Measurements from ENCODE around the gene SVIL.

The SVIL gene

GRCh38 chr10:29658984-29659965 lies 24.5 kb upstream of the SVIL start:
- peak; percentile 63 for TF ChIP-seq CTCF (conservative IDR thresholded peaks at IDR 0.05; ENCODE audit: low read length)
- no peak overlapping the region for H3K4me3 ChIP-seq (ENCODE audit: low read length)
- peak; percentile 98 for DNase-seq (ENCODE audit: low read depth)

- TF ChIP-seq CTCF (conservative IDR thresholded peaks at IDR 0.05; ENCODE audit: low read length): no peak
- no peak for DNase-seq (ENCODE audit: low read depth)
- H3K4me3 ChIP-seq (ENCODE audit: low read length): no peak overlapping the region
These were observed 23.0 kb upstream of the SVIL start for GRCh38 chr10:29657719-29658274.

- TF ChIP-seq CTCF (conservative IDR thresholded peaks at IDR 0.05; ENCODE audit: low read length): no peak
- DNase-seq (ENCODE audit: low read depth): no peak
- H3K4me3 ChIP-seq (ENCODE audit: low read length): no peak overlapping the region
These were observed 21.8 kb upstream of the SVIL start for GRCh38 chr10:29656451-29656992.

- TF ChIP-seq CTCF (conservative IDR thresholded peaks at IDR 0.05; ENCODE audit: low read length): no peak
- H3K4me3 ChIP-seq (ENCODE audit: low read length): no peak overlapping the region
- DNase-seq (ENCODE audit: low read depth): no peak
These were observed 17.4 kb upstream of the SVIL start for GRCh38 chr10:29652192-29652591.

GRCh38 chr10:29651767-29652166 lies 17.0 kb upstream of the SVIL start:
- TF ChIP-seq CTCF (conservative IDR thresholded peaks at IDR 0.05; ENCODE audit: low read length): no peak
- no peak for DNase-seq (ENCODE audit: low read depth)
- no peak overlapping the region for H3K4me3 ChIP-seq (ENCODE audit: low read length)

- no peak for TF ChIP-seq CTCF (conservative IDR thresholded peaks at IDR 0.05; ENCODE audit: low read length)
- no peak overlapping the region for H3K4me3 ChIP-seq (ENCODE audit: low read length)
- no peak for DNase-seq (ENCODE audit: low read depth)
These were observed 15.8 kb upstream of the SVIL start for GRCh38 chr10:29650552-29650944.

Data from AG10803 (cell line).